Spleen (tissue), 11 donors: ENCODE measurements around the gene SSH2. TPM values are rescaled to one million over a fixed set of nuclear protein-coding genes. Genes with fewer than 3 reads are reported as not detected.
A peak's percentile ranks its signal among the peaks of the same experiment; 100 is the strongest.

Source experiments
- DNase-seq: peaks from one replicate; pipeline ENCODE4 v3.0.0-alpha.2; 2020
- H3K27ac ChIP-seq, 8 donors: fragments of 200-600 bp; sonication (generic) in 7 of 8; 1 replicate in 4 of 8; 2 replicates in 4 of 8; pipeline versions ENCODE4 v1.5.0 to v1.8.0; 2016 to 2021; ENCODE audit warnings: inconsistent platforms in 4 of 8, mild to moderate bottlenecking in 4 of 8, moderate library complexity in 1 of 8
- H3K27me3 ChIP-seq, 7 donors: fragments of 200-600 bp; sonication (generic) in 6 of 7; replicated peaks in 1 of 7; 1 replicate in 4 of 7; 2 replicates in 3 of 7; pipeline versions ENCODE4 v1.5.0 to v1.8.0; 2016 to 2021; ENCODE audit warnings: inconsistent platforms in 3 of 7, mild to moderate bottlenecking in 1 of 7
- H3K36me3 ChIP-seq, 6 donors: fragments of 200-600 bp; sonication (generic) in 5 of 6; 1 replicate in 4 of 6; 2 replicates in 2 of 6; pipeline versions ENCODE4 v1.5.0 to v1.8.0; 2016 to 2021; ENCODE audit warnings: inconsistent platforms in 2 of 6
- H3K4me1 ChIP-seq, 6 donors: fragments of 200-600 bp; sonication (generic) in 5 of 6; 1 replicate in 3 of 6; 2 replicates in 3 of 6; pipeline versions ENCODE4 v1.5.0 to v1.8.0; 2016 to 2021; ENCODE audit warnings: inconsistent platforms in 3 of 6
- H3K4me3 ChIP-seq, 8 donors: fragments of 200-600 bp; sonication (generic) in 7 of 8; 1 replicate in 4 of 8; 2 replicates in 4 of 8; pipeline versions ENCODE4 v1.5.0 to v1.8.0; 2016 to 2021; ENCODE audit warnings: inconsistent platforms in 4 of 8, mild to moderate bottlenecking in 4 of 8, moderate library complexity in 2 of 8
- H3K9me3 ChIP-seq, 8 donors: fragments of 200-600 bp; sonication (generic) in 7 of 8; 1 replicate in 4 of 8; 2 replicates in 4 of 8; pipeline versions ENCODE4 v1.5.0 to v1.8.0; 2016 to 2021; ENCODE audit warnings: inconsistent platforms in 4 of 8
- CTCF ChIP-seq, 11 experiments: fragments of 200-600 bp in 7 of 11; fragments of 450-650 bp in 4 of 11; sonication (generic) in 4 of 11; IDR thresholded peaks in 8 of 11; conservative IDR thresholded peaks in 3 of 11; 1 replicate in 7 of 11; 2 replicates in 4 of 11; pipeline versions ENCODE4 v1.4.0 to v1.8.0; 2016 to 2021; ENCODE audit warnings: antibody characterized with exemption in 11 of 11, inconsistent platforms in 4 of 11, mild to moderate bottlenecking in 1 of 11
- POLR2A ChIP-seq, 3 donors: fragments of 450-650 bp; IDR thresholded peaks; one replicate each; pipeline ENCODE4 v1.5.1; 2017; ENCODE audit warnings: antibody characterized with exemption in 3 of 3, mild to moderate bottlenecking in 1 of 3
- POLR2AphosphoS5 ChIP-seq, 3 donors: sonication (generic); formaldehyde crosslinking; IDR thresholded peaks; one replicate each; pipeline ENCODE4 v1.5.1; 2017; ENCODE audit warnings: antibody characterized with exemption in 3 of 3
- WGBS, 5 donors: extraction: QIAGEN DNeasy Blood & Tissue Kit in 3 of 5; methylation state at CpG; one replicate each; pipeline versions ENCODE4 v1.1.5 to v1.1.7; 2013 to 2018; 5-methylcytosine and 5-hydroxymethylcytosine counted together
- intact Hi-C: fragments of 100-400 bp; cut with DNase I; formaldehyde crosslinking; loops from one replicate; pipeline ENCODE4 v1.15.0; 2023; ENCODE audit warnings: low total_unique reads
- polyA plus RNA-seq, 3 donors: library from polyadenylated mRNA; stranded (reverse); fragments of 200-250 nt; gene quantifications; one replicate each; pipeline ENCODE4 v1.2.1, GENCODE V29; 2013
- total RNA-seq, 7 donors: library from RNA; depleted of rRNA in 3 of 7; stranded (reverse); fragments of >200 nt in 3 of 7; fragmentation: NEBNext Ultra II Directional in 4 of 7; extraction: Animal tissue kit (Norgen Biotek cat#: 25700) in 4 of 7; gene quantifications; one replicate each; pipeline versions ENCODE4 v1.1.0 to v1.2.1, GENCODE V29; 2016 to 2021
- donor health status: healthy with polysubstance abuse.
- donor health status: DM: no; HTN: no; CAD: no; lungs with moderate emphysema.
- donor health status: DM: no; HTN: no; CAD: no.
- donor health status: Bipolar disorder and iron deficiency.
- donor health status: healthy.
- donor health status: DM: no; HTN: no; CAD: no.
- donor health status: DM: yes; HTN: yes; CAD: no.

SSH2 gene
- total and polyA plus RNA-seq, 10 donors = 15.9 to 182 (median 113) TPM

GRCh38 chr17:29821897-29822296 is 108.1 kb downstream of the SSH2 start:
- Histone ChIP-seq H3K27me3 (no peaks in the 10 kb centered on the region), H3K36me3 (no peaks in the 10 kb centered on the region), H3K4me1 (no peaks in the 10 kb centered on the region), H3K27ac (no peak overlapping the region), H3K4me3 (no peak overlapping the region), H3K9me3 (no peaks in the 10 kb centered on the region)
- TF ChIP-seq POLR2AphosphoS5 (IDR thresholded peaks at IDR 0.05) = no peak
- TF ChIP-seq POLR2A (IDR thresholded peaks at IDR 0.05) = no peak
- TF ChIP-seq CTCF (IDR thresholded peaks at IDR 0.05 in 8 of 11, conservative IDR thresholded peaks at IDR 0.05 in 3 of 11) = no peak
- intact Hi-C loops = no loop called here
- WGBS, 5 donors = 82 to 96% (median 90%) methylated on average over 1 of the region's 1 CpG
- DNase-seq = no peak

- Histone ChIP-seq H3K36me3 (no peaks in the 10 kb centered on the region), H3K27ac (no peak overlapping the region), H3K4me3 (no peak overlapping the region), H3K9me3 (no peaks in the 10 kb centered on the region), H3K4me1 (no peaks in the 10 kb centered on the region), H3K27me3 (no peaks in the 10 kb centered on the region)
- WGBS, 5 donors = 89 to 94% (median 92%) methylated on average over 1 of the region's 1 CpG
- no peak for DNase-seq
- TF ChIP-seq CTCF (IDR thresholded peaks at IDR 0.05 in 8 of 11, conservative IDR thresholded peaks at IDR 0.05 in 3 of 11) = no peak
- intact Hi-C loops = no loop called here
These were observed 109.6 kb downstream of the SSH2 start for GRCh38 chr17:29820425-29820824.

GRCh38 chr17:29807520-29808361 is 122.3 kb downstream of the SSH2 start:
- intact Hi-C loops = loop anchor here (2.0 to 10.0 kb wide), 2 partner anchors 123 to 217 kb away; partner anchors contain the start of gene SSH2
- H3K27me3 ChIP-seq = no peaks in the 10 kb centered on the region

More at GRCh38 chr17:29807520-29808361, 122.3 kb downstream of the SSH2 start:
- 44 to 62% (median 57%) methylated on average over 13 to 14 of the region's 14 CpGs for WGBS, 5 donors
- peak; percentile 82 for DNase-seq
- no peaks in the 10 kb centered on the region for H3K36me3 ChIP-seq
- H3K4me1 ChIP-seq = peaks cover 4 to 30% (median 21%) of the 10 kb centered on the region in 6 donors
- H3K27ac ChIP-seq = peak overlapping the region in 5 of 8 donors; percentile 16 to 81 (median 54)
- TF ChIP-seq POLR2A (IDR thresholded peaks at IDR 0.05) (no peak), POLR2AphosphoS5 (IDR thresholded peaks at IDR 0.05) (no peak), CTCF (IDR thresholded peaks at IDR 0.05 in 8 of 11, conservative IDR thresholded peaks at IDR 0.05 in 3 of 11) (peak; percentile 58 to 85 (median 77))
- H3K9me3 ChIP-seq = no peaks in the 10 kb centered on the region
- H3K4me3 ChIP-seq = peak overlapping the region in 2 of 8 donors; percentile 3 to 43
